ENCODE results near the gene ZBTB16.

The ZBTB16 gene

DNA sequence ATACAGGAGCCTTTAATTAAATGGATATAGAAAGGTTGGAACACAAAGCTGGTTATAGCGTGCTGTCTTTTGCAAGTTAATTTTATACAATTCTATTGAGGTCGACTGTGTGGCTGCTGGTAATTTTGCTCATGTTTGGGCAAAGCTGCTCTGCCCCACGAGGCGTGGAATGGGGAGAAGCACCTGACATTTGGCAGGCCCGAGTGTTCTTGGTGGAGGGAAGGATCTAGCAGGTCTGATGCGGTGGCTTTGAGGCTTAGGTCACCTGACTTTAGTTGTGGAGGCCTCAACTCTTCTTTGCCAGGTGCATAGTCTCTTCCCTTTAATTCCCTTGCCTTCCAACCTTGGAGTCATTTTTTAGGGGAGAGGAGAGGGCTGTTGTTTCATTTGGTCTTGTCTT, 97.3 kb downstream of the ZBTB16 start:
- DNase-seq = no peak

DNA sequence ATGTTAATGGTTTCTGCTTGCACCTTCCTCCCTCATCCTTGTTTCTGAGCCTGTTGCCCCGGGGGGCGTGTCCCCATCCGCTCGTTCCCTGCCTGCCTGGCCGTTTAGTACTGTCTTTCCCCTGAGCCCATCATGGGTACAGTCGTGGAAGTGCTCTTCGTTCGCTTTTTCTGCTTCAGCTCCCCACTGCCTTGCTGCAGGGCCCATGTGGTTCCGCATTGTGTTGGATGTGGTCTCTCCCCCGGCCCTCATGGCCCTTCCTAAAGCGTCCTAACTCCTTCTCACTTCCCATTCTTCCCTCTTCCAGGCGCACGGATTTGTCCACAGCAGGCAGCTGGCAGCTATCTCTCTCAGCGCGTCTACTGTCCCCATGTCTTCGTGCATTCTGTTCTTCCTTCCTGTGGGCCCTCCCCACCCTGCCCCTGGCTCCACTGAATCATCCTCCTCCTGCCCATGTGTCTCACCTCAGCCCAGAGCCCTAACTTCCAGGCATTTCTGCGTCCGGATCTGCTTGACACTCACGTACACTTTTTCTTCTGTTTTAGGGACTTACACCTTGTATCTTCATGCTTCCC, 98.1 kb downstream of the ZBTB16 start:
- DNase-seq = no peak

DNA sequence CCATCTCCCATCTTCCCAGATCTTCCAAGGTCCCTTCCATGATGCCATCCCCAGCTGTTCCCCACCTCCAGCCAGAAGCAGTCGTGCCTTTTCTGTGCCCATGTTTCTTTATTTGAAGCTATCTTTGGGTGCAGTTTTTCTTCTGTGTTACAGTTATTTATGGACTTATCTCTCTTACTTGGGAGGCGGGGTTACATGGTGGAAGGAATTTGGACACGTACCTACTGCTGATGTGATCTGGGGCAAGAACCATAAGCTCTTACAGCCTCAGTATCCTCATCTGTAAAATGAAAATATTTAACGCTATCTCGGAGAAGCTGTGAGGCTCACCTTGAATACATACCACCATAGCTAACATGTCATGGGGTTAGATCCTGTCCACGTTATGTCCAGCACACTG, 98.9 kb downstream of the ZBTB16 start:
- DNase-seq = no peak

DNA sequence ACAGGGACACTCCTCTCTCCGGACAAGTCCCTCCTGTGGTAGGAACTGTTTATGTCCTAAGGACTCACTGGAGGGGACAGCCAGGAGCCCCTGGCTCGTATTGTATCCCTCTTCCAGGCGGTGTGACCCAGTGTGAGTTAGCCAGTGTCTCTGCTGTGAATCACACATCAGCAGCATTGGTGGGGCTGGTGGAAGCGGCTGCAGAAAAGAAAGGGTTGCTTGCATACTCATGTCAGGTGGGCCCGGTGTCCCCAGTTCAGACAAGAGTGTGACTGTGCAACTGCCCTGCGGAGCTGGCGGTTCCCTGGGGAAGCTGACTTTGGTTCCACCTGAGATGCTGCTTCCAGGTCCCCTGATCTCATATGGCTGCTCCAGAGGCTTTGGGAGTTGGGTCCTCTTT, 99.4 kb downstream of the ZBTB16 start:
- DNase-seq = no peak

DNA sequence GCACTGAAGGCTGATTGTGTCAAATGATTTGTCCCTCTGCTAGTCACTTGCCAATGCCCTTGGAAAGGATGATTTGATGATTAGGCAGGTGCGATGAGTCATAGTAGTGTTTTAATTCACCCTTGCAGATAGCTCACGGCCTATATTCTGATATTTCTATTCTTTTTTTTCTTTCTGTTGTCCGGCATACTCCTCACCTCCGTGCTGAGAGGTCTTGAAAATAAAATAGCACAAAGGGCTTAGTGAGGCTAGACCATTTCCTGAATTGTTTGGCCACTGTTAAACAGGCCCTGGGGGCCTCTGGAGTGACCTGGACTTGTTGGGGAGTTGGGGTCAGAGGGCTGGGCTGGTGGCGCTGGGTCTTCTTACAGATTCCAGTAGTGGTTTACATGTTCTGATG, 99.8 kb downstream of the ZBTB16 start:
- DNase-seq = no peak

DNA sequence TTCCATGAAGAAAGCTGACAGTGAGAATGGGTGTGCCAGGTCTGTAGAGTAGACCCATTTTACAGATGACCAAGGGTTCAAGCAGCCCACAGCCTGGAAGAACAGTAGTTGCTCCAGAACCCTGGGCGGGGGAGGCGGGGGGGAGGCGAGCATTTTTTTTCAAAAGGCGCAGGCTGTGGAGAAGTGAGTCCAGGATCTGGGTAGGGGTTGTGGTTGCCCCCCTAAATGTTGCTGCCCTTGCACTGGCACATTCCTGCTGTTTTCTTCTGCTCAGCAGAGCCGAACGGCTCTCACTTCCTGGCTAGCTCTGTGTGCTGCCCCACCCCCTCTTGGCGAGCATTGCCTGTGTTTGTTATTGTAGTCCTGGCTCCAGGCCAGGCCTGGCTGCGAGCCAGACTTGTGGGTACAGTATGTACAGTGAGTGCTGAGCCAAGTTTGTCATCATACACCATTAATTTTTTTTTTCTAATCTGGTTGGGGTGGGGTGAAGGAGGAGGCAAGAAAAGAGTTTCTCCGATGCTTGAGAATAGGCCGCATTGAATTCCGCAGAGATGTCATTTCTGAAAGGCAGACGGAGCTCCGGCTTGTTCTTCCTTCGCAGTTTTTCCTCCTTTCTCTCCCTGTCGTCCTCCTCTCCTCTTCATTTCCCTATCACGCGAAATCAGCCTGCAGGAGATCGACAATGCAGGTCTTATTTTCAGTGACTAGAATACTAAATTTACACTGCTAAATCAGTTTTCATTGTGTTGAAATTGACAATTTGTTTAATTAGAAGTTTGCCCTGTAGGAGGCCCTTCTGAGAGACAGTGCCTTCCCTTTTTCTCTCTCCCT, 100.5 kb downstream of the ZBTB16 start:
- peak; percentile 62 to 95 (median 82) for DNase-seq

DNA sequence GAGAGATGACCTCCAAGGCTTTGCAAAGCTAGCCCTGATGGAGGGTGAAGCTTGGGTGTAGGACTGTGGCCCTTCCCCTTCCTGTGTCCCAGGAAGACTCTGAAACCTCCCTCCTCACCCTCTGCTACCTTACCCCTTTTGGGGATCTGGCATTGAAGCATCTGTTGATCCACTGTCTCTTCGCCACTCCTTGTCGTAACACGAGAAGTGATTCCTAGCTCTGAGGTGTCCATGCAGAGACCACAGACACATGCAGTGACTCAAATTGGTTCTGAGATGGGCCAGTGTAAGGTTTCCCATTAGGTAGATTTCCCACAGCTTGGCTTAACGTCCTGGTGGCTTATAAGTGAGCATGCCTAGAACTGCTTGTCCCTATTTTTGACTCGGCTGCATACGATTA, 101.4 kb downstream of the ZBTB16 start:
- no peak for DNase-seq

DNA sequence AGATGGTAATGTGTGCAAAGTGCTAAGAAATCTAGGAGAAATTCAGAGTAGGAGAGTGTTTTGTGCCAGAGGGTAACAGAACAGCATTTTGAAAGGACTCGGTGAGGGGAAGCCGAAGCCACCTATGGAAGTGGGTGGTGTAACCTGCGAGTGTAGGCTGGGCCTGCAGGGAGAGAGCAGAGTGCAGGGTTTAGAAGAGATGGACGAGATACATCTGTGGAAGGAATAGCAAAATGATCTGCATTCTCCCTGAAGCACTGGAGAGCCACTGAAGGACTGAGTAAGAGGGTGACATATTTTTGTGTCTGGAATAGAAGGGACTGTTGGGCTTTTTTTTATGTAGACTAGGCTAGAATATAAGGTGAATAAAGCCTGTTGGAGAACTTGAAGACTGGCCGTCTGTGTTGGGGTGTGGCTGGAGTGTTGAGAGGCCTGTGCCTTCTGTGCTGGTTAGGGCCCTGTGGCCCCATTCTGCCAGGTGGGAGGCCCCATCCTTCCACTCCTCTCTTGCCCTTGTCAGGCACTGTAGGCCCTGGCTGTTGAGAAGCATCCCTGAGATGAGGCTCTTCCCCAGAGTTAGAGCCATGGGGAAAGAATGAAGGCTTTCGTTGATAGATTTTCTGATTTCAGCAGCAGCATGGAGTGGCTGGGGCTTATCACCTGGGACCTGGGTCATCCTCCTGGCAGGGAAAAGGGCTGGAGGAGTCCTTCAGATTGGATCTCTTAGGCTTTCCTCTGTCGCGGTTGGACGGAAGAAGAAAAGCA, 102.2 kb downstream of the ZBTB16 start:
- no peak for DNase-seq

DNA sequence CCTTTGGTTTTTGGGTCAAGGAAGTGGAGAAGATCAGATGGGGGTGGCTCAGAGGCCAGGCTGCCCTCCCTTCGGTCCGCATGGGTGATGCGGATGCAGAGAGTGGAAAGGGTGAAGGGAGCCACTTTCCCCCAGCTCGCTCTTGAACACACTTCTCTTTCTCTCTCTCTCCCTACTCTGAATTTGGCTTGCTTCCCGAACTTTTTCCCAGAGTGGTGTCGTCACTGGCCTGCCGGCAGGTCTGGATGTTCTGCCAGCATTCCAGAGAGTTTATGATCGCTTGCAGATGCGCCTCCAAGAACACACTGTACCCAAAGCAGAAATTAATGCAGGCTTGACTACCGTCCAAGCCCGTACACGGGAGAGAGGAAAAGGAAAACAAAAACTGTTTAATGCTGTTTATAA, 103.2 kb downstream of the ZBTB16 start:
- DNase-seq = no peak

DNA sequence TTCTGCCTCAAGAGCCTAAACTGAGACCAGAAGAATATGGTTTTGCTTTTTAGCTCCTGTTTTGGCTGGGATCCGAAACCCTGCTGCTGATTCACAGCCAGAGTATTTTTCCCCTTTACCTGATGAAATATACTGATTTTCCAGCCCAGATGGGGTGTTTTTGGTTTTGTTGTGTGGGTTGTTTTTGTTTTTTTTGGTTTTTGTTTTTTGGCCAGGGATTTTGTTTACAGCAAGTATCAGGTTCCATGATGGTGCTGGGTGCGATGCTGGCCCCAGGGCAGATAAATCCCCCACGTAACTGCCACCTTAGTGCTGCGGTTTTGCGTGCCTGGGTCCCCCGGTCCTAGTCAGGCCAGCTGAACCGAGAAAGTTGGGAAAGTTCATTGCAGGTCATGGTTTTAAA, 103.7 kb downstream of the ZBTB16 start:
- DNase-seq = no peak

DNA sequence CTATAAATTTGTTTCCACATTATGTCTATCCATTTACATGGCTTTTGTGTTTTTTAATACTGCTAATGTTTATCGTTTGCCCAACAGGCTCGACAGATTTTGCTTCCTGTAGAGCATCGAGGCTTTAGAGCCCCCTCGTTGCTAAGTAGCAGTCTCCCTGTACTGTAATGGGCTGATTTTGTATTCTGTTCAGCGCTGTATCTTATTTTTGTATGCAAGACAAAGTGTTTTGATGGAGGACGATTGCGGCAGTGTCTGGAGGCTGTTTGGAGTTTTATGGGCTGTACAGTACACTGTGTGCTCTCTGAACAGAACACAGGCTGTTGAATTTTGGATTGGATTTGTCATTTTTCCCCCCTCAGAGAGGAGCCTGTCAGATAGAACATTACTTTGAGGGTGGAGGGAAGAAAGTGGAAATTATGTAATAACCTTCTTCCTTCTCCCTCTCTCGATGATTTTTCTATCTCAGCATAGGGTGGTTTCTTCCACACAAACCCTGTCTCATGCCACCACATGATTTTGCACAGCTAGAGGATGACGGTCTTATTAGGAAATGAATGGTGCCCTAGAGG, 104.4 kb downstream of the ZBTB16 start:
- DNase-seq = no peak

DNA sequence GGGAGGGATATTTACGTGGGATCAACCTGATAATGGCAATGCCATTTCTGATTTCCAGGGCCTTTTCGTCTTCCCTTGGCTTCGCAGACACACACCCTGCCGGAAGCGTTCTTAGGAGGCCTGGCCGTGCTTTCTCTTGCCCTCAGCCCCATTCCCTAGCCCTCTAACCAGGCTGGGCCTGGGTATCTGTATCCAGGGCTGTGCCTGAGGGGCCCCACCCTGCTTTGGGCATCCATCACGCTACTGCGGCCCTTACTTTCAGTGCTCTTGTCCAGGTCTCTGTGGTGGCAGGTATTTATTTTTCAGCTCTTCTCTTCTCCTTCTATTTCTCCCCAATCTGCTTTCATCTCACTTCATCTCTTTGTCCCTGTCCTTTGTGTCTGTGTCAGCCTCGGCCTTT, 105.0 kb downstream of the ZBTB16 start:
- no peak for DNase-seq

DNA sequence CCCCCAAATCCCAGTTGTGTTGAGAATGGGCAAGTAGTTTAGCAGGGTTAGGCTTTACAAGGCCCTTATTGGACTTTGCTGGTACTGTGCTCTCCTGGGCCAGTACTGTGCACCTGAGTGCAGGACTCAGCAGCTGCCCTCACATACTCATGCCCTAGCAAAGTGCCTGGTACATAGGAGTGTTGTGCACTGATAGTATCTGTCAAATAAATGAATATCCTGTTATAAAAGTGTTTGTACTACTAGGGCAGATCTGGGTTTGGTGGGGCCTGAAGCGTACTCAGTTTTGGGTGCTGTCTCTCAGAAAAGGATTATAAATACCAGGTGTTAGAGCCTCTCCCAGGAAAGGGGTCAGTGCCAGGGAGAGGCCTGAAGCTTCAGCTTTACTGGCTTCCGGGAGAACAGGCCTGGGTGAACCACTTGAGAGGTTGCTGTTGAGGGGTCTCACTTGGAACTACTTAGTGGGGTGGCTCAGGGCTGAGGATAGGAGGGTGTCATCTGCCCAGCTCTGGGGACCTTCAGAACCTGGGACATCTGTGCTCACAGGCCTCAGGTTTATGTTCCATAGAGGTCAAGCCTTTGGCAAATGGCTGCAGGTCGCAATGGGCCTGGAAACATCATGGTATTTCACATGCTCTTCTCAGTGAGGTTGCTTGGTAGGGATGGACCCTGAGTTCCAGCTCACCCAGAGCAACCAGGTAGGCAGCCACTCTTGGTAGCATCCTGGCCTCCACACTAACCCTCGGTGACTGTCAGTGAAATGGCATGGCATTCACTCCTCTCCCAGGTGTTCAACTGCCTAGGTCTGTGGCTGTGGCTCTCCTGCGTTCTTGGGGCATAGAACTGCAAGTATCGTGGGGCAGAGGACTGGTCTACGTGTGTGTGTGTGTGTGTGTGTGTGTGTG, 106.1 kb downstream of the ZBTB16 start:
- no peak for DNase-seq

DNA sequence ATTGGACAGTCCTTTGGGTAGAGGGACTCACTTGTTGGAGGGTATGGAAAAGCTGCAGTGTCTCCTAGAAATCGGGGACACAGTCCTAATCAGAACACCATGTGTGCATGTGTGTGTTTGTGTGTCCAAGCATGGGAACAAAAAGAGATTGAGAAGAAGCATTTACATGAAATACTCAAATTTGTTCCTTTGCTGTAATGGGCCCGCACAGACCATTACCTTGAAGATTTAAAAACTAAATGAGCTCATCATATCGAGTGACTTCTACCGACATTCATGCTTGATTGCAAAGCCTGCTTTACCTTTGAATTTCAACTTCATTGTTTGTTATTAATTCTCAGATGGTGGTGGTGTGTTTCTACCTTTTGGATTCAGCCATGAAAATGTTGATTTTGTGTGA, 106.9 kb downstream of the ZBTB16 start:
- DNase-seq = no peak

DNA sequence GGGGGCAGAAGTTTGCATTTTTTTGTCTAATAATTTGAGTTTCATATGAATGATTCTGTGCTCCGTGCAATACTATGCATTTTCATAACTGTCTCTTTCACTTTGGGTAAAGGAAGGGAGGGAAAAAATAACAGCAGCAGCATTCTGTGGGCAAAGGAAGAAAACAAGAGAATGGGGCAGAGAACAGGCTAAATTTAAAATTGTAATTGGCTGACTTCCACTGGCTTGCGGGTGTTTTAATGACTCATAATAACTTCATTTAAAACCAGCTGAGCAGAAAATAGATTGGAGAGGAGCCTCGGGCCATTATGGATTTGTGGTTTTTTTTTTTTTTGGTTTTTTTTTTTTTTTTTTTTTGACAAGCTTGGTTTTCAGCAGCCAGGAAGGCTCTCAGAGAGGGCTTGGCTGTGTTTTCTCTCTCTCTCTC, 107.4 kb downstream of the ZBTB16 start:
- DNase-seq = no peak

DNA sequence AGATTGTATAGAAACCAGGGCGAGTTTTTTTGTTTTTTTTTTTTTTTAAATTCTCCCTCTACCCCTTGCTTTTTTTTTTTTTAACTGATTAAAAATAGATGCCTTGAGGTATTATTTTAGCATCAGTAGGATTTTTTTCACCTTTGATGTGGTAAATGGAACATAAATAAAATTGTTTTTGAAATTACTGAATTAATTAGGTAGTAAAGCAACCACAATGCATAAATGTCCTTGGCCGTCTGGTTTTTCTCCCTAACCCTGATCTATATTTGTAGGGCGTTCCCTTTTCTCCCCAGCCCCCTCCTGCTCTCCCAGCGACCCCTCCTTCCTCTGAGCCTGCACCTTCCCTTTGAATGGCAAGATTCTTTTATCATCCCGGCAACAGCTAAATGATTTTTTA, 107.8 kb downstream of the ZBTB16 start:
- no peak for DNase-seq

DNA sequence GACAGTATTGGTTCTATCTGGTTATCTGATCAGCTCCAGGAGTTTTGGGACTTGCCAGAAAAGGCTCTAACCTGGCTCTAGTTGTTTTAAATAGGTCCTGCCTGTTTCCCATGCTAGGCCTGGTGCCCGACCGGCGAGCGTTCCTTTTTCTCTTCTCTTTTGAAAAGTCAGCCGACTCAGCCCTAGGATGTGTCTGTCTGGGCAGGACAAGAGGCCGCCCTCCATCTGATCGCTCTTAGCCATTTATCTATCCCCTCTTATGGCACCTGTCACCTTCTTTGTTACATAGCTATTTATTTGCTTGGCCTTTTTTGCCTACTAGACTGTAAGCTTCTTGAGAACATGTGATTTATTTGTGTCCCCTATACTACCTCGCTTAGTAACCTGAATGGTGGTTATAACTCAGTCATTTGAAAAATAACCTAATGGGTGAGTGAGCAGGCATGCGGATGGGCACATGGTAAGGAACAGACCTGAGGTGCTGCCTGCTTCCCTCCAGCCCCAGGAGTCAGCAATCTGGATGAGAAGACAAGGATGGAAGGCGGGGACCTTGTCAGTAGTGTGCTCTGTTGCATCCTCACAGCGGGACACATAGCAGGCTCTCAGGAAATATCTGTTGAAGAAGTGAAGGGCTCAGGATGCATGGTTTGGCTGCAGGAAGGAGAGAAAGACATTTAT, 108.4 kb downstream of the ZBTB16 start:
- DNase-seq = no peak

DNA sequence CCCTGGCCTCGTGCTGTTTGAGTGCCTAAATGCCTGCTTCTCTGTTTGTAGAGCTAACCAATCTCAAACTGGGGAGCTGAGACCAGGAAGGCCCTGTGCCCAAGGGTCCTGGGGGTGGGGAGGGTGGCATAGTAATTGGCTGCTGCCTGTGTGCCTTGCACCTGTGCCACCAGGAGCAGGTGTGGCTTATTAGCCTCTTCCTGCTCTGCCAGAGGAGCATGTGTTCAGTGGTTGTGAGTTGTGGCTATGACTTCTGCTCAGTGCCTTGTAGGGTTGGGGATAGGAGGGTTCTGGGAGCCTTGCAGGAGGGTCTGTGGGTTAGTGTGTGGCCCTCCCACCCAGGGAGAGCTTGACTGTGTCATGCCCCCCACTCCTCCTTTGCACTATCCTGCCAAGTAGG, 109.2 kb downstream of the ZBTB16 start:
- DNase-seq = no peak

DNA sequence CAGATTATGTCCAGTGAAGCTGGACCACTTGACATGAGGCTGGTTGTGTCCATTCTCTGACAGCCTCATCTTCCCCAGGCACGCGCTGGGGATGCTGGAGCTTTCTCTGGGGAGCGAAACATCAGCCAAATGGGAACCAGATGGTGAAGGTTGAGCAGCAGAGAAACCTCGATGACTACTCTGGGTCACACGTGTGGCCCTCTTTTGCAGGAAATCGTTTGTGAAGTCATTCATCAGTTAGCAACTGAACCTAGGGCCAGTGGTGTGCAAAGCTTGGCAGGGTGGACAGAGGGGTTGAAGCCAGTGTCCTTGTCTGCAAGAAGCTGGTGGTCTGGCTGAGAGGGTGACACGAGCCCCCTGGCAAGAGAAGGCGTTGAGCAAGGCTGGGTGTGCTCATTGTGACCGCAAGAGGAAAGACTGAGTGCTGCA, 109.8 kb downstream of the ZBTB16 start:
- DNase-seq = no peak

DNA sequence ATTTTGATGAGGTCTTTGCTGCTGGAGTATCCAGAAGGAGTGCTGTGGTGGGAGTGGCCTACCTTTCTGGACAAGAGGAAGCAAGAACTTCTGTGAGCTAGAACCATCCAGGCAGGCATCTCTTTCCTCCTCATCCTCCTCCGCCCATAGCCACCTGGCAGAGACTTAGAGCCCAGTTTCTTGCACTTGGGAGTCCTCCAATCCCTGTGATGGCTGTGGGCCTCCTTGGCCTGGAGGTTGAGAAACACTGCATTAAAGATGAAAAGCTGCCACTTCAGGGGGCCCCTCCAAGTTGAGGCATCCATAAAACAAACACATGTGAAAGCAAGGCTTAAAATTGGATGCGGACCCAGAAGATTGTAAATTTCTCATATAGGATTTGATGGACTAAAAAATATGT, 110.3 kb downstream of the ZBTB16 start:
- no peak for DNase-seq

DNA sequence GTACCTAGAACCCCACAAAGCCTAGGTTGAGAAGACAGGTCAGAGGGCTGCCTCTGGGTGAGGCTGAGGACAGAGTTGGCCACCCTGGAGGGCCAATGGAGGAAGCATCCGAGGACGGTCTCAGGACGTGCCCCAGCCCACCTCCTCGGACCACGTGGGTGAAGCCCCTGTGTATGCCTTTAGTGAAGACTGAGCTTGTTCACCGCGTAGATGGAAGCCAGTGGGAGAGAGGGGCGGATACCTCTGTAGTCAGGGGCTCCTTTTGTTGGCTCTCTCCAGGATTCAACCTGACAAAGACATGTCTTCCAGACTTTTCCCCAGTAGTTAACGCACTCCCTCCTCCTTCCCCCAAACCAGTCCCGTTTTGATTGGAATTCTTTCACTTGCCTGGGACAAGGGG, 110.7 kb downstream of the ZBTB16 start:
- DNase-seq = no peak

All from activated CD4-positive, CD25-positive, alpha-beta regulatory T cell (primary cell).